RWPE2 (cell line): ENCODE measurements around the gene CCSER2.

Experiments
- ATAC-seq: fragments of 200-7000 bp; cut with Tn5 transposase; 3 replicates; pipeline ENCODE4 v1.9.1; 2021; ENCODE audit warnings: low read depth
- DNase-seq: peaks from one replicate; pipeline ENCODE4 v3.0.0-alpha.2; 2020; ENCODE audit warnings: low spot score
- H3K27ac ChIP-seq: fragments of 450-650 bp; 2 replicates; pipeline ENCODE4 v1.5.1; 2017; ENCODE audit warnings: mild to moderate bottlenecking; ENCODE audit not compliant: poor library complexity, severe bottlenecking
- H3K27me3 ChIP-seq: fragments of 250-450 bp; sonication (Bioruptor Pico); 2 replicates; pipeline ENCODE4 v1.5.1; 2021; ENCODE audit warnings: mild to moderate bottlenecking, moderate library complexity; ENCODE audit not compliant: insufficient read depth, poor library complexity, severe bottlenecking
- H3K36me3 ChIP-seq: fragments of 250-450 bp; sonication (Bioruptor Pico); 2 replicates; pipeline ENCODE4 v1.5.1; 2020; ENCODE audit warnings: low read depth, mild to moderate bottlenecking, moderate library complexity
- H3K4me1 ChIP-seq: fragments of 250-450 bp; sonication (Bioruptor Pico); 2 replicates; pipeline ENCODE4 v1.5.1; 2021; ENCODE audit warnings: mild to moderate bottlenecking, moderate library complexity; ENCODE audit not compliant: insufficient read depth, poor library complexity, severe bottlenecking
- H3K4me3 ChIP-seq: fragments of 250-450 bp; sonication (Bioruptor Pico); 2 replicates; pipeline ENCODE4 v1.5.1; 2021; ENCODE audit warnings: mild to moderate bottlenecking, moderate library complexity; ENCODE audit not compliant: severe bottlenecking
- H3K9me3 ChIP-seq: fragments of 250-450 bp; sonication (Bioruptor Pico); 2 replicates; pipeline ENCODE4 v1.5.1; 2021; ENCODE audit warnings: mild to moderate bottlenecking, moderate library complexity; ENCODE audit not compliant: severe bottlenecking
- TF ChIP-seq, protein P1 (sequence below): fragments of 450-650 bp; IDR thresholded peaks from one replicate; pipeline ENCODE4 v1.5.1; 2017; ENCODE audit warnings: mild to moderate bottlenecking, moderate library complexity; ENCODE audit not compliant: poor library complexity, severe bottlenecking

CCSER2 gene

GRCh38 chr10:84562592-84562991, 234.2 kb downstream of the CCSER2 start:
- no peaks in the 10 kb centered on the region for H3K36me3 ChIP-seq
- H3K4me3 ChIP-seq, result no peak overlapping the region
- no peaks in the 10 kb centered on the region for H3K27me3 ChIP-seq
- H3K9me3 ChIP-seq, result peaks cover 2% of the 10 kb centered on the region
- DNase-seq (no peak), ATAC-seq (no peak)
- TF ChIP-seq, protein P1, sequence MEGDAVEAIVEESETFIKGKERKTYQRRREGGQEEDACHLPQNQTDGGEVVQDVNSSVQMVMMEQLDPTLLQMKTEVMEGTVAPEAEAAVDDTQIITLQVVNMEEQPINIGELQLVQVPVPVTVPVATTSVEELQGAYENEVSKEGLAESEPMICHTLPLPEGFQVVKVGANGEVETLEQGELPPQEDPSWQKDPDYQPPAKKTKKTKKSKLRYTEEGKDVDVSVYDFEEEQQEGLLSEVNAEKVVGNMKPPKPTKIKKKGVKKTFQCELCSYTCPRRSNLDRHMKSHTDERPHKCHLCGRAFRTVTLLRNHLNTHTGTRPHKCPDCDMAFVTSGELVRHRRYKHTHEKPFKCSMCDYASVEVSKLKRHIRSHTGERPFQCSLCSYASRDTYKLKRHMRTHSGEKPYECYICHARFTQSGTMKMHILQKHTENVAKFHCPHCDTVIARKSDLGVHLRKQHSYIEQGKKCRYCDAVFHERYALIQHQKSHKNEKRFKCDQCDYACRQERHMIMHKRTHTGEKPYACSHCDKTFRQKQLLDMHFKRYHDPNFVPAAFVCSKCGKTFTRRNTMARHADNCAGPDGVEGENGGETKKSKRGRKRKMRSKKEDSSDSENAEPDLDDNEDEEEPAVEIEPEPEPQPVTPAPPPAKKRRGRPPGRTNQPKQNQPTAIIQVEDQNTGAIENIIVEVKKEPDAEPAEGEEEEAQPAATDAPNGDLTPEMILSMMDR, result no peak
- no peak overlapping the region for H3K27ac ChIP-seq
- H3K4me1 ChIP-seq, result no peaks in the 10 kb centered on the region

GRCh38 chr10:84563355-84563754, 235.0 kb downstream of the CCSER2 start:
- H3K4me3 ChIP-seq, result no peak overlapping the region
- DNase-seq, result no peak
- no peaks in the 10 kb centered on the region for H3K36me3 ChIP-seq
- ATAC-seq, result no peak
- peaks cover 2% of the 10 kb centered on the region for H3K9me3 ChIP-seq
- TF ChIP-seq, protein P1, result no peak
- no peak overlapping the region for H3K27ac ChIP-seq
- no peaks in the 10 kb centered on the region for H3K27me3 ChIP-seq
- H3K4me1 ChIP-seq, result no peaks in the 10 kb centered on the region

DNA sequence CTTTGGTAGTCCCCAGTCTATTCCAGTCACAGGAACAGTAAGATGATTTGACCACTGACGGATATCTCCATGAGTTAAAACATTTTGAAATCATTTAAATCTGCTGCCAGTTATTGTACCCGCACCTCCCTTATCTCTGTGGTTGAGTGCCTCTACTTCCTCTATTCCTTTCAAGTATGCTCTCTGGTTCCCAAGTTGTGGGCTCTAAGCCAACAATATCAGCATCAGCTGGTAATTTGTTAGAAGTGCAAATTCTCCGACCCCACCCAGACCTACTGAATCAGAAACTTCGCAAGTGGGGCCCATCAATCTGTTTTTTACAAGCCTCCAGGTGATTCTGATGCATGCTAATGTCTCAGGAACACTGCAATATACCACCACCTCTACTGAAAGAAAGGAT, 235.5 kb downstream of the CCSER2 start:
- no peak overlapping the region for H3K27ac ChIP-seq
- H3K36me3 ChIP-seq, result no peaks in the 10 kb centered on the region
- TF ChIP-seq, protein P1, result no peak
- H3K9me3 ChIP-seq, result peaks cover 2% of the 10 kb centered on the region
- no peaks in the 10 kb centered on the region for H3K4me1 ChIP-seq
- ATAC-seq, result no peak
- H3K4me3 ChIP-seq, result no peak overlapping the region
- DNase-seq, result no peak
- no peaks in the 10 kb centered on the region for H3K27me3 ChIP-seq

DNA sequence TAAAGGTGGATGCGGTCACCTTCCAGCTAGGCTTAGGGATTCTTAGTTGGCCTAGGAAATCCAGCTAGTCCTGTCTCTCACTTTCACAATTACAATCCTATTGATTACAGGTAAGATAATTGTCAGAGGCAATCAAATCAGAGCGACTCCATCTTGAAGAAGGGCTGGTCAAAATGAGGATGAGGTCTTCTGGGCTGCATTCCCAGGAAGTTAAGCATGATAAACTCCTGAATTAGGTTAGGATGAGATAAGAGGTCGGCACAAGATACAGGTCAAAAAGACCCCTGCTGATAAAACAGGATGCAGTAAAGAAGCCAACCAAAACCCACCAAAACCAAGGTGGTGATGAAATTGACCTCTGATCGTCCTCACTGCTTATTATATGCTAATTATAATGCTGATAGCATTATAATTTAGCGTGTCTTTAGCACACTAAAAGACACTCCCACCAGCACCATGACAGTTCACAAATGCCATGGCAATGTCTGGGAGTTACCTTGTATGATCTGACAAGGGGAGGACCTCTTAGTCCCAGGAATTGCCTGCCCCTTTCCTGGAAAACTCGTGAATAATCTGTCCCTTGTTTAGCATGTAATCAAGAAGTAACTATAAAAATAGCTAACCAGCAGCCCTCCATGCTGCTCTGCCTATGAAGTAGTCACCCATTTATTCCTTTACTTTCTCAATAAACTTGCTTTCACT, 237.6 kb downstream of the CCSER2 start:
- H3K9me3 ChIP-seq, result no peaks in the 10 kb centered on the region
- no peak for ATAC-seq
- no peak for DNase-seq
- H3K36me3 ChIP-seq, result no peaks in the 10 kb centered on the region
- TF ChIP-seq, protein P1, result no peak
- no peaks in the 10 kb centered on the region for H3K4me1 ChIP-seq
- H3K4me3 ChIP-seq, result no peak overlapping the region
- no peak overlapping the region for H3K27ac ChIP-seq
- no peaks in the 10 kb centered on the region for H3K27me3 ChIP-seq

GRCh38 chr10:84567133-84567532, 238.7 kb downstream of the CCSER2 start:
- no peaks in the 10 kb centered on the region for H3K36me3 ChIP-seq
- TF ChIP-seq, protein P1, result no peak
- no peak for DNase-seq
- H3K27ac ChIP-seq, result no peak overlapping the region
- no peak for ATAC-seq
- H3K4me1 ChIP-seq, result no peaks in the 10 kb centered on the region
- H3K4me3 ChIP-seq, result no peak overlapping the region
- no peaks in the 10 kb centered on the region for H3K27me3 ChIP-seq
- H3K9me3 ChIP-seq, result no peaks in the 10 kb centered on the region
